Myocyte (in vitro differentiated cells): ENCODE data around the gene ZNF521. TPM values are rescaled to one million over a fixed set of nuclear protein-coding genes. Genes with fewer than 3 reads are reported as not detected.

Experiments
- DNase-seq: peaks from one replicate; pipeline ENCODE4 v3.0.0-alpha.2; 2012; ENCODE audit warnings: low read depth
- total RNA-seq: library from RNA; depleted of rRNA; stranded (reverse); fragments of >200 nt; gene quantifications from 2 replicates; pipeline ENCODE4 v1.2.3, GENCODE V29; 2014

ZNF521 gene
- total RNA-seq, 1 donor from 2014 or later, result 27.2 TPM

GRCh38 chr18:25136416-25137196, 215.4 kb downstream of the ZNF521 start:
- no peak for DNase-seq

DNA sequence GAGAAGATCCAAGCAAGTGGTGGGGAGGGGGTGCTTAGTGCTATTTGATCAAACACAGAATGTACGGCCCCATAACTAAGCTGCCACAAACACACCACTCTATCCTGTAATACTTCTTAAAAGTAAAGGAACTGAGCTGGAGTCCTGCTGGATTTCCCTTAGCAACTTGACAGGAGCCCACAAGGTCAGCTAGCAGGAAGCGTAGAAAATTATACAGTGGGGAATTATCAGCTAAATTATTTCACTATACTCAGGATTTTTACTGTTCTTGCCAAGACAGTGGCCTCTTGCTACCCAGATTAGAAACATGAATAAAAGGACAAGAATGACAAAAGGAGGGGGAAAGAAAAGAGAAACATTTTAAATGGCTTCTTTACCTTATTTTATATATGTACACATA, 217.1 kb downstream of the ZNF521 start:
- no peak for DNase-seq

DNA sequence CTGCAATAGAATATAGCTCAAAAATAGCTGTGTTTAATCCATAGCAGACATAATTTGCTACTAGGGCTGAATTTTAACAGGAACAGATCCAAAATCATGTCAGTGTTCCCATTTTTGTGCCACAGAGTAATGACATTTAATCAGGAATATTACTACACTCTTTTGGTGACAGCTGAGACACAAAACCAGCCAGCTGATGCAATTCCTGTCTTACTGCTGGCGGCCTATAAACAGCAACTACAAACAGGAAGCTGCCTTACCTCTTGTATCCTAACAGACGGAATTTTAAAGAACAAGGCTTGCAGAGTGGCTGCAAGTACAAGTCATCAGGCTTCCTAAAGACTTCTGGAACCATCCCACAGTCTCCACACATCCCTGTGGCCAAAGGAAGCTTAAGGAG, 218.1 kb downstream of the ZNF521 start:
- DNase-seq, result peak; percentile 56

- no peak for DNase-seq
Observed at GRCh38 chr18:25132786-25133496, 219.0 kb downstream of the ZNF521 start.

GRCh38 chr18:25126751-25127150, 225.2 kb downstream of the ZNF521 start:
- no peak for DNase-seq

DNA sequence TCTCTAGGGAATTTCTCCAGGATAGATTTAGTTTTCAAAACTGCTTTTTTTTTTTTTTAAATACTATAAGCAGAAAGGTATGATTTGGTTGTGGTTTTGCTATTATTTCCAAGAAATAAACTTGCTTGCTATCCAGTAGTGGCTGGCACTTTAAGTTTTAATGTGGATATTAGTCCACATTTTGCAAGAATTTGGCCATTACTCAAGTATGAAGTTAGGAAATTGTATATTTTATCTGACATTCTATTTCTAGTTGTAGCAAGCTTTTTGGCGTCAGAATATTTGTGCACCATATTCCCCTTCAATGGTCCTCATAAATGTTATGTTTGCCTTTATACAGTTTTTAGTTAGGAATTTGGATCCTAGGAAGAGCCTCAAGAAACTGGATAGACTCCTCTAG, 226.3 kb downstream of the ZNF521 start:
- no peak for DNase-seq

GRCh38 chr18:25123438-25124232, 228.3 kb downstream of the ZNF521 start:
- no peak for DNase-seq

GRCh38 chr18:25121442-25121841, 230.5 kb downstream of the ZNF521 start:
- DNase-seq, result no peak

- no peak for DNase-seq
Observed at GRCh38 chr18:25113566-25113965, 238.4 kb downstream of the ZNF521 start.

GRCh38 chr18:25112821-25113434, 239.0 kb downstream of the ZNF521 start:
- DNase-seq, result no peak

DNA sequence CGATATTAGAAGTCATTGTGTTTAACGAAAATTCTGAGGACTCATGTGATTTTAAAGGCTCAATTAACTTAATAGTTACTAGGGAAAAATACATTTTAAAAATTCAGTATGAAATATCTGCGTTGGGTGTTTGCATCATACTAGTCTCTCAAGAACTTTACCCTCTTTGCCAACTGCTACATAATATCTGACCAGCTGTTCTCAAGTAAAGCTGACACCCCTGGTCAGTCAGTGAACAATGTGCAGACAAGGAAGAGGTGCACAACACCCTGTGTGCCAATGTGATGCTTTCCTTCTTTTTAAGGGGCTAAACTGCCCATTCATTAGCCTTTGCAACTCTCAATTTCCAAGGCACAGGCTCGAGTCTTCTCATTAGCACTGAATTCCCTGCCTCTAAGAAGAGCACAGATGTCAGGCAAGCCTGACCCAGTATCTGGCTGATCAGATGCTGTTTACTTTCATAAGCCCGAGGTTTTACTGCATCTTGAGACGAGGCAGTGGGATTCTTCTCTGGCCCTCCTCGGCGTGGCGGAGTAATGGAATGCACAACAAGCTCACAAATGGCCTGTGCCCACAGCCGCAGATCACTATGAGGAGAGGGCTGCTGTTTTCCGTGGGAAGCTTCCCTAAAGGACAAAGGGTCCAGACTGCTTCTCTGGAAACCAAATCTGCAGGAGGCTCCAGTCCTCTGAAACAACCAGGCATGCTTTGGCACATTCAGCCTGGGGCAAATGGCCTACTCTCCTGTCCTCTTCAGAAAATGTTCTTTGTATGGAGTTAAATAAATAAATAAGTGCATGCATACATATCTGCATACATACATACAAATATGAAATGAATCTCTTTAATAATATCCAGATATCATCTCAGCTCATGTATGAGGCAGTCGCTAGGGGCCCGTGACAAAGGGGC, 240.3 kb downstream of the ZNF521 start:
- peak; percentile 19 for DNase-seq

GRCh38 chr18:25109484-25109883, 242.5 kb downstream of the ZNF521 start:
- DNase-seq, result peak; percentile 33

GRCh38 chr18:25103468-25104155, 248.4 kb downstream of the ZNF521 start:
- DNase-seq, result peak; percentile 9

DNA sequence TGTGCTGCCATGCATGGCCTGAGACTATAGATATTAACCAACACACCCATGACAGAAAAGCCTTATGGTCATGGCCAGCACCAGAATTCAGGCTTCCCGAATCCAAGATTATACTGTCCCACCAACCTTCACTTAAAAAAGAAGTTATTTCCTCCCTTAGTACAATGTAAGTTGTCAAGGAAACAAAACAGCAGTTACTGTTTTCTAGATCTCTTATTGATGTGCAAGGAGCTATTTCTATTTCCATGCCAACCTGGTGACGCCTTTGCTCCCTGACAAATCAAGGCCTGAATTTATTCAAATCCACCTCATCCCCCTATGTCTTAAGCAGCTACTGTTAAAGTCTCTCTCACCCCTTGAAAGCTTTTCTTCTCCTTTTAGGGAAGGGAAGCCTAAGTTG, 249.3 kb downstream of the ZNF521 start:
- no peak for DNase-seq

- no peak for DNase-seq
Observed at GRCh38 chr18:25100418-25100817, 251.5 kb downstream of the ZNF521 start.

- peak; percentile 12 for DNase-seq
Observed at GRCh38 chr18:25099895-25100294, 252.1 kb downstream of the ZNF521 start.

DNA sequence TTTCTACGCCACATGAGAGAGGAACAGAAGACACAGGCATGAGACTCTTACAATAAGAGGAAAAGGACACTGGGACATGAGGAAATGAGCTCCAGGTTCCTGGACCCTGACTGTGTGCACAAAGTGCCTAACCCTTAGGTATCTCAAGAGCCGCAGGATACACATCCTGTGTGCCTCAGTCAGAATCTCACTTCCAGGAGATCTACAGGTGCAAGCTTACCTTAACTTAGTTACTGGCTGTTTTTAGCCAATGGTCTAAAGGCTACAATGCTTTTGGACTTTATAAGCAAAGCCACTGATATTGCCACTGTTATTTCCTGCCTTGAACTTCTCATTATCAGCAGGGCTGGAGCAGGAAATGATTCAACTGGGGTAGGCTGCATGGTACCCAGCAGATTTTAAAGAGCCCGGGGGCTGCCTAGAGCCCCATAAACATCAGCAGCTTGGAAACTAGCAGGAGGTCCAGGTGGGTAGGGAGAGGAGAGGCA, 254.4 kb downstream of the ZNF521 start:
- DNase-seq, result no peak

GRCh38 chr18:25097057-25097456, 254.9 kb downstream of the ZNF521 start:
- DNase-seq, result no peak

DNA sequence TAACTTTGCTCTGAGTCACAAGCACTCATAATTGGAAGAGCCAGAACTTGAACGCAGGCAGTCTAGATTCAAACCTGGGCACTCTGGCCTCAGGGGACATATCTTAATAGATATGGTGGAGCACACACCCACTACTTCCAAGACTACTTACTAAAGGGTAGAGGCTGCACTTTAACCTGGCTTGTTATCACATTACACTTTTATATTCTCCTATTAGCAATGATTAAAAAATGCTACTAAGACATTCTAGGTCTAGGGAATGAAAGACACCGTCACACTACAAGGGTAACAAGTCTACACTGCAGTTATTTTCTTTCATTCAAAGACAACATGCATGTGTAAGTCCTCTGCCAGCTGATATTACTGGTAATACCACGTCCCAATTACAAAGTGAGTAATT, 258.8 kb downstream of the ZNF521 start:
- no peak for DNase-seq

- DNase-seq, result no peak
Observed at GRCh38 chr18:25089470-25089869, 262.5 kb downstream of the ZNF521 start.
